Prostate gland (tissue), 2 donors: Measurements from ENCODE around the gene ROBO1.

Experiments used
- POLR2A ChIP-seq: fragments of 450-650 bp; IDR thresholded peaks from one replicate; pipeline ENCODE4 v1.6.1; 2016; ENCODE audit warnings: antibody characterized with exemption, mild to moderate bottlenecking
- POLR2AphosphoS5 ChIP-seq: sonication (generic); formaldehyde crosslinking; IDR thresholded peaks from one replicate; pipeline ENCODE4 v1.6.1; 2017; ENCODE audit warnings: antibody characterized with exemption
- TF ChIP-seq, protein P1 (sequence below), 4 experiments: fragments of 200-600 bp in 2 of 4; fragments of 450-650 bp in 2 of 4; sonication (generic) in 2 of 4; IDR thresholded peaks; 1 replicate in 3 of 4; 2 replicates in 1 of 4; pipeline ENCODE4 v1.5.1; 2016 to 2019; ENCODE audit warnings: antibody characterized with exemption in 4 of 4, mild to moderate bottlenecking in 2 of 4, moderate library complexity in 2 of 4

GRCh38 chr3:79215286-79215685, 552.5 kb downstream of the ROBO1 start:
- TF ChIP-seq, protein P1, sequence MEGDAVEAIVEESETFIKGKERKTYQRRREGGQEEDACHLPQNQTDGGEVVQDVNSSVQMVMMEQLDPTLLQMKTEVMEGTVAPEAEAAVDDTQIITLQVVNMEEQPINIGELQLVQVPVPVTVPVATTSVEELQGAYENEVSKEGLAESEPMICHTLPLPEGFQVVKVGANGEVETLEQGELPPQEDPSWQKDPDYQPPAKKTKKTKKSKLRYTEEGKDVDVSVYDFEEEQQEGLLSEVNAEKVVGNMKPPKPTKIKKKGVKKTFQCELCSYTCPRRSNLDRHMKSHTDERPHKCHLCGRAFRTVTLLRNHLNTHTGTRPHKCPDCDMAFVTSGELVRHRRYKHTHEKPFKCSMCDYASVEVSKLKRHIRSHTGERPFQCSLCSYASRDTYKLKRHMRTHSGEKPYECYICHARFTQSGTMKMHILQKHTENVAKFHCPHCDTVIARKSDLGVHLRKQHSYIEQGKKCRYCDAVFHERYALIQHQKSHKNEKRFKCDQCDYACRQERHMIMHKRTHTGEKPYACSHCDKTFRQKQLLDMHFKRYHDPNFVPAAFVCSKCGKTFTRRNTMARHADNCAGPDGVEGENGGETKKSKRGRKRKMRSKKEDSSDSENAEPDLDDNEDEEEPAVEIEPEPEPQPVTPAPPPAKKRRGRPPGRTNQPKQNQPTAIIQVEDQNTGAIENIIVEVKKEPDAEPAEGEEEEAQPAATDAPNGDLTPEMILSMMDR (IDR thresholded peaks at IDR 0.05): no peak
- no peak for TF ChIP-seq POLR2A
- TF ChIP-seq POLR2AphosphoS5: no peak
